ENCODE results near the gene KRT1. TPM values are rescaled to one million over a fixed set of nuclear protein-coding genes. Genes with fewer than 3 reads are reported as not detected.

The KRT1 gene
- total RNA-seq, 2 experiments from 2014 or later, result not detected

DNA sequence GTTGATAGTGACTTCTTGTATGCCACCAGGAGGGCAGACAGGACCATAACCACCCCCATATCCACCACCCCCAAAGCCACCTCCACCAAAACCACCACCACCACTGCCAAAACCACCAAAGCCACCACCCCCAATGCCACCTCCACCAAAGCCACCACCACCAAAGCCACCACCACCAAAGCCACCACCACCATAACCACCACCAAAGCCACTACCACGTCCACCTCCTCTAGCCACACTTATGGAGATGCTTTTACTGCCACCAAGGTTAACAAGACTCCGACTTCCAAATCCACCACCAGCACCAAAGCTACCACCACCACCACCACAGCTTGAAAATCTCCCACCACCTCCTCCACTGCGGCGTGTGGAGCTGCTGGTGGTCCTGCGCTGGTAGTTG, 332 bp downstream of the KRT1 start:
- Histone ChIP-seq H3K9me3 (ENCODE audit: low read length) (no peaks in the 10 kb centered on the region), H3K4me2 (ENCODE audit: low read length) (no peak overlapping the region), H3K4me1 (ENCODE audit: insufficient read depth, low read length, poor library complexity, severe bottlenecking) (no peaks in the 10 kb centered on the region), H3K79me2 (ENCODE audit: insufficient read depth, low read depth, low read length) (no peaks in the 10 kb centered on the region), H3K27ac (ENCODE audit: low read depth, low read length, poor library complexity, severe bottlenecking) (no peak overlapping the region), H3K36me3 (ENCODE audit: insufficient read depth, low read length) (no peaks in the 10 kb centered on the region), H3K4me3 (ENCODE audit: low read depth, low read length, poor library complexity, severe bottlenecking) (no peak overlapping the region), H3K9me2 (ENCODE audit: insufficient read depth, low read length) (no peaks in the 10 kb centered on the region), H2AFZ (ENCODE audit: low read length) (no peak overlapping the region), H4K20me1 (ENCODE audit: insufficient read depth, low read length) (no peaks in the 10 kb centered on the region)
- ChIA-PET POLR2A (no interaction called here), CTCF (ENCODE audit: unreplicated experiment) (no interaction called here)
- no peak for TF ChIP-seq EZH2phosphoT487 (IDR thresholded peaks at IDR 0.05; ENCODE audit: borderline replicate concordance, low read depth, low read length)
- TF ChIP-seq, protein P1, sequence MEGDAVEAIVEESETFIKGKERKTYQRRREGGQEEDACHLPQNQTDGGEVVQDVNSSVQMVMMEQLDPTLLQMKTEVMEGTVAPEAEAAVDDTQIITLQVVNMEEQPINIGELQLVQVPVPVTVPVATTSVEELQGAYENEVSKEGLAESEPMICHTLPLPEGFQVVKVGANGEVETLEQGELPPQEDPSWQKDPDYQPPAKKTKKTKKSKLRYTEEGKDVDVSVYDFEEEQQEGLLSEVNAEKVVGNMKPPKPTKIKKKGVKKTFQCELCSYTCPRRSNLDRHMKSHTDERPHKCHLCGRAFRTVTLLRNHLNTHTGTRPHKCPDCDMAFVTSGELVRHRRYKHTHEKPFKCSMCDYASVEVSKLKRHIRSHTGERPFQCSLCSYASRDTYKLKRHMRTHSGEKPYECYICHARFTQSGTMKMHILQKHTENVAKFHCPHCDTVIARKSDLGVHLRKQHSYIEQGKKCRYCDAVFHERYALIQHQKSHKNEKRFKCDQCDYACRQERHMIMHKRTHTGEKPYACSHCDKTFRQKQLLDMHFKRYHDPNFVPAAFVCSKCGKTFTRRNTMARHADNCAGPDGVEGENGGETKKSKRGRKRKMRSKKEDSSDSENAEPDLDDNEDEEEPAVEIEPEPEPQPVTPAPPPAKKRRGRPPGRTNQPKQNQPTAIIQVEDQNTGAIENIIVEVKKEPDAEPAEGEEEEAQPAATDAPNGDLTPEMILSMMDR (conservative IDR thresholded peaks at IDR 0.05; ENCODE audit: low read length), result no peak
- no TSS peak for BruUV-seq (replicated peaks)
- DNase-seq (ENCODE audit: low spot score), result no peak
- intact Hi-C loops (cut with micrococcal nuclease; ENCODE audit: unreplicated experiment), result no loop called here

DNA sequence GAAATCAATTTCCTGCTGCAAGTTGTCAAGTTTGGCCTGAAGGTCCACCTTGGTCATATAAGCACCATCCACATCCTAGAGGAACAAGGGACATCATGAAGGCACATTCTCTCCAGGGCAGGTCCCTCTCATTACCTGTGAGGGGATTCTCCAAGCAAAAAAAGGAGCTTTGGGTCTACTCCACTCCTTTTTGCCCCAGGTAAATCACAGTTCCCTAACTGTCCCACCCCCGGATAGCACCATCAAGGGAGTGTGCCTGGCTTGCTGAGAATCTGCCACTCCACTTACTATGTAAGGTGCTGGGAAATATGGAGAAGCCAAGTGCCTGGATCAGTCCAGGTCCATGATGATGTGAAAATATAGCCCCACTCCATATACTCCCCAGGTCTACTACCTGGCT, 2.5 kb downstream of the KRT1 start:
- TF ChIP-seq, protein P1 (conservative IDR thresholded peaks at IDR 0.05; ENCODE audit: low read length), result no peak
- TF ChIP-seq EZH2phosphoT487 (IDR thresholded peaks at IDR 0.05; ENCODE audit: borderline replicate concordance, low read depth, low read length), result no peak
- no peak overlapping the region for H2AFZ ChIP-seq (ENCODE audit: low read length)
- no peaks in the 10 kb centered on the region for H3K9me3 ChIP-seq (ENCODE audit: low read length)
- H3K4me1 ChIP-seq (ENCODE audit: insufficient read depth, low read length, poor library complexity, severe bottlenecking), result no peaks in the 10 kb centered on the region
- no peak for DNase-seq (ENCODE audit: low spot score)
- no peaks in the 10 kb centered on the region for H3K36me3 ChIP-seq (ENCODE audit: insufficient read depth, low read length)
- no peak overlapping the region for H3K27ac ChIP-seq (ENCODE audit: low read depth, low read length, poor library complexity, severe bottlenecking)
- intact Hi-C loops (cut with micrococcal nuclease; ENCODE audit: unreplicated experiment), result no loop called here
- no TSS peak for BruUV-seq (replicated peaks)
- no peaks in the 10 kb centered on the region for H3K9me2 ChIP-seq (ENCODE audit: insufficient read depth, low read length)
- H3K4me2 ChIP-seq (ENCODE audit: low read length), result no peak overlapping the region
- no peaks in the 10 kb centered on the region for H4K20me1 ChIP-seq (ENCODE audit: insufficient read depth, low read length)
- POLR2A ChIA-PET, result no interaction called here
- H3K4me3 ChIP-seq (ENCODE audit: low read depth, low read length, poor library complexity, severe bottlenecking), result no peak overlapping the region
- H3K79me2 ChIP-seq (ENCODE audit: insufficient read depth, low read depth, low read length), result no peaks in the 10 kb centered on the region
- CTCF ChIA-PET (ENCODE audit: unreplicated experiment), result no interaction called here

DNA sequence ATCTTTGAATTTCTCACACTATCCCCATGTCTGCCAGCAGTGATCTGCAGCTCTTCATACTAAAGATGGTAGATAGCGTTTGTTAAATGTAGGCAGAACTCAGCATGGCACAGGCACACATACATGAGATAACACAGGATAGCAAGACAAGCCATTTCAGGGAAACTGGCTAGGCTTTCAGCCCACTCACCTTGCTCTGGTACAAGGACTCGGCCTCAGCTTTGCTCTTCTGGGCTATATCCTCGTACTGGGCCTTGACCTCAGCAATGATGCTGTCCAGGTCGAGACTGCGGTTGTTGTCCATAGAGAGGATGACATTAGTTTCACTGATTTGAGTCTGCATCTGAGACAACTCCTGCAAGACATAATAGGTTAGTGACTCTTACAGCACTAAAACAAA, 3.1 kb downstream of the KRT1 start:
- BruUV-seq (replicated peaks), result no TSS peak

More for the DNA sequence above, 3.1 kb downstream of the KRT1 start:
- intact Hi-C loops (cut with micrococcal nuclease; ENCODE audit: unreplicated experiment), result no loop called here
- H3K27ac ChIP-seq (ENCODE audit: low read depth, low read length, poor library complexity, severe bottlenecking), result no peak overlapping the region
- no peaks in the 10 kb centered on the region for H3K36me3 ChIP-seq (ENCODE audit: insufficient read depth, low read length)
- TF ChIP-seq, protein P1 (conservative IDR thresholded peaks at IDR 0.05; ENCODE audit: low read length), result no peak
- no peak for TF ChIP-seq EZH2phosphoT487 (IDR thresholded peaks at IDR 0.05; ENCODE audit: borderline replicate concordance, low read depth, low read length)
- no peaks in the 10 kb centered on the region for H3K4me1 ChIP-seq (ENCODE audit: insufficient read depth, low read length, poor library complexity, severe bottlenecking)
- no peak for DNase-seq (ENCODE audit: low spot score)
- ChIA-PET POLR2A (interaction anchor here (0.6 kb wide), 1 partner anchor 193 kb away, joined by 3 read pairs; no protein-coding TSS in a partner anchor), CTCF (ENCODE audit: unreplicated experiment) (no interaction called here)
- no peaks in the 10 kb centered on the region for H3K9me2 ChIP-seq (ENCODE audit: insufficient read depth, low read length)
- H3K79me2 ChIP-seq (ENCODE audit: insufficient read depth, low read depth, low read length), result no peaks in the 10 kb centered on the region
- no peaks in the 10 kb centered on the region for H4K20me1 ChIP-seq (ENCODE audit: insufficient read depth, low read length)
- H2AFZ ChIP-seq (ENCODE audit: low read length), result no peak overlapping the region
- H3K4me2 ChIP-seq (ENCODE audit: low read length), result no peak overlapping the region
- no peak overlapping the region for H3K4me3 ChIP-seq (ENCODE audit: low read depth, low read length, poor library complexity, severe bottlenecking)
- H3K9me3 ChIP-seq (ENCODE audit: low read length), result no peaks in the 10 kb centered on the region

Data from OCI-LY7 (cell line).